HCT116 (cell line): ENCODE data around the gene RBM23. TPM values are rescaled to one million over a fixed set of nuclear protein-coding genes. Genes with fewer than 3 reads are reported as not detected.
A peak's percentile ranks its signal among the peaks of the same experiment; 100 is the strongest.

Experiments used
- ATAC-seq: fragments of 200-7000 bp; cut with Tn5 transposase; 2 replicates; pipeline ENCODE4 v1.9.1; 2020; ENCODE audit warnings: mild to moderate bottlenecking, moderate library complexity
- BruUV-seq: library from RNA; stranded (reverse); fragments of 400-500 nt; replicated peaks from 2 replicates; lab custom pipeline; 2021; lab: Mats Ljungman, UMichigan
- CTCF ChIA-PET: fragments of 300-600 bp; sonication (Branson Sonifier 250); formaldehyde crosslinking; loops from one replicate; lab custom pipeline; 2021; ENCODE audit warnings: antibody characterized with exemption; lab: Charles Lee
- POLR2A ChIA-PET: fragments of 300-600, 350-600 bp; sonication (Branson Sonifier 250); formaldehyde crosslinking; loops from one replicate; lab custom pipeline; 2021; ENCODE audit warnings: antibody characterized with exemption; lab: Charles Lee
- RAD21 ChIA-PET, 2 experiments: fragments of 300-600 bp; sonication (Branson Sonifier 250); formaldehyde crosslinking; loops; one replicate each; lab custom pipeline; 2023; ENCODE audit warnings: low total read pairs in 2 of 2; ENCODE audit not compliant: uncharacterized antibody in 2 of 2, unreplicated experiment in 2 of 2, low non-redundant PET in 1 of 2; lab: Charles Lee
- DNase-seq: peaks from one replicate; pipeline ENCODE4 v3.0.0-alpha.2; 2010; ENCODE audit warnings: low read depth, low spot score
- H2AFZ ChIP-seq: fragments of 200-600 bp; shearing (Covaris generic), sonication (generic); 2 replicates; pipeline ENCODE4 v1.6.1; 2017; ENCODE audit warnings: low read depth, mixed run types, mixed read lengths, antibody characterized with exemption, low read length; ENCODE audit not compliant: poor library complexity, severe bottlenecking
- H3K27ac ChIP-seq: 2 replicates; pipeline ENCODE4 v1.5.1; 2012; ENCODE audit warnings: low read depth, low read length
- H3K27me3 ChIP-seq: fragments of 200-600 bp; sonication (generic); 2 replicates; pipeline ENCODE4 v1.6.1; 2016; ENCODE audit warnings: mixed run types, low read length, mixed read lengths; ENCODE audit not compliant: insufficient read depth
- H3K36me3 ChIP-seq, 2 experiments: fragments of 200-500 bp in 1 of 2; fragments of 200-600 bp in 1 of 2; sonication (Bioruptor generic) in 1 of 2; sonication (generic) in 1 of 2; 2 replicates each; pipeline versions ENCODE4 v1.5.1 to v1.6.1; 2014 to 2016; ENCODE audit warnings: low read length in 2 of 2, inconsistent platforms in 1 of 2, mixed read lengths in 1 of 2, mixed run types in 1 of 2; ENCODE audit not compliant: insufficient read depth in 2 of 2, control insufficient read depth in 1 of 2
- H3K4me1 ChIP-seq, 2 experiments: fragments of 200-600 bp in 1 of 2; sonication (generic) in 1 of 2; 2 replicates each; pipeline versions ENCODE4 v1.5.1 to v1.6.1; 2012 to 2017; ENCODE audit warnings: low read length in 2 of 2, inconsistent platforms in 1 of 2, mild to moderate bottlenecking in 1 of 2, mixed read lengths in 1 of 2, mixed run types in 1 of 2, moderate library complexity in 1 of 2; ENCODE audit not compliant: insufficient read depth in 2 of 2, control insufficient read depth in 1 of 2
- H3K4me2 ChIP-seq: fragments of 200-600 bp; sonication (generic); 2 replicates; pipeline ENCODE4 v1.6.1; 2017; ENCODE audit warnings: mixed run types, low read length, mixed read lengths
- H3K4me3 ChIP-seq, 2 experiments: fragments of 200-600 bp in 1 of 2; sonication (generic) in 1 of 2; replicated peaks in 1 of 2; 2 replicates each; pipeline ENCODE4 v1.5.1; 2011 to 2016; ENCODE audit warnings: low read length in 2 of 2, control low read depth in 1 of 2, low read depth in 1 of 2, mild to moderate bottlenecking in 1 of 2, mixed read lengths in 1 of 2, mixed run types in 1 of 2
- H3K79me2 ChIP-seq: fragments of 200-600 bp; sonication (generic); 2 replicates; pipeline ENCODE4 v1.6.1; 2017; ENCODE audit warnings: mild to moderate bottlenecking, mixed run types, low read length, moderate library complexity, mixed read lengths; ENCODE audit not compliant: insufficient read depth
- H3K9ac ChIP-seq: fragments of 200-600 bp; sonication (generic); 2 replicates; pipeline ENCODE4 v1.6.1; 2016; ENCODE audit warnings: low read length, mixed read lengths
- H3K9me2 ChIP-seq: fragments of 200-600 bp; sonication (generic), shearing (Covaris generic); 2 replicates; pipeline ENCODE4 v1.6.1; 2017; ENCODE audit warnings: mixed run types, mild to moderate bottlenecking, moderate library complexity; ENCODE audit not compliant: insufficient read depth
- H3K9me3 ChIP-seq, 2 experiments: fragments of 200-500 bp in 1 of 2; fragments of 200-600 bp in 1 of 2; sonication (Bioruptor generic) in 1 of 2; sonication (generic) in 1 of 2; 2 replicates each; pipeline ENCODE4 v1.6.1; 2014 to 2017; ENCODE audit warnings: low read length in 2 of 2, mixed read lengths in 2 of 2, inconsistent platforms in 1 of 2, low read depth in 1 of 2, mild to moderate bottlenecking in 1 of 2, mixed run types in 1 of 2, moderate library complexity in 1 of 2; ENCODE audit not compliant: control insufficient read depth in 1 of 2, insufficient read depth in 1 of 2
- H4K20me1 ChIP-seq: fragments of 200-600 bp; sonication (generic), shearing (Covaris generic); 2 replicates; pipeline ENCODE4 v1.6.1; 2017; ENCODE audit warnings: mixed run types, mild to moderate bottlenecking, moderate library complexity; ENCODE audit not compliant: insufficient read depth
- CEBPB ChIP-seq: IDR thresholded peaks from 2 replicates; pipeline ENCODE4 v1.6.1; 2012; ENCODE audit warnings: low read depth
- ELF1 ChIP-seq: IDR thresholded peaks from 2 replicates; pipeline ENCODE4 v1.6.1; 2012; ENCODE audit warnings: low read depth, borderline replicate concordance
- EZH2 ChIP-seq: fragments of 200-600 bp; sonication (generic); IDR thresholded peaks from 2 replicates; pipeline ENCODE4 v1.6.1; 2017; ENCODE audit warnings: antibody characterized with exemption, mixed run types
- EZH2phosphoT487 ChIP-seq: fragments of 200-600 bp; IDR thresholded peaks from 2 replicates; pipeline ENCODE4 v1.6.1; 2018; ENCODE audit warnings: antibody characterized with exemption, borderline replicate concordance
- POLR2A ChIP-seq: IDR thresholded peaks from 2 replicates; pipeline ENCODE4 v1.7.0; 2011; ENCODE audit warnings: borderline replicate concordance; ENCODE audit not compliant: insufficient read depth, insufficient read length; ENCODE audit errors: extremely low read depth
- RAD21 ChIP-seq: IDR thresholded peaks from 2 replicates; pipeline ENCODE4 v1.6.1; 2012; ENCODE audit warnings: low read depth, mild to moderate bottlenecking
- SP1 ChIP-seq: IDR thresholded peaks from 2 replicates; pipeline ENCODE4 v1.6.1; 2012; ENCODE audit warnings: low read depth
- TCF7L2 ChIP-seq: IDR thresholded peaks from 2 replicates; pipeline ENCODE4 v1.7.0; 2011; ENCODE audit warnings: borderline replicate concordance, inconsistent platforms; ENCODE audit not compliant: insufficient read depth, insufficient read length; ENCODE audit errors: extremely low read depth
- YY1 ChIP-seq: IDR thresholded peaks from 2 replicates; pipeline ENCODE4 v1.6.1; 2011; ENCODE audit warnings: low read length, low read depth, moderate library complexity, mild to moderate bottlenecking; ENCODE audit not compliant: insufficient replicate concordance; ENCODE audit errors: extremely low read depth
- intact Hi-C: fragments of 100-400 bp; cut with micrococcal nuclease; formaldehyde crosslinking; loops from 2 replicates; pipeline ENCODE4 v1.10.0; 2022
- total RNA-seq: library from RNA; stranded (reverse); gene quantifications from one replicate; pipeline ENCODE4 v1.2.1, GENCODE V29; 2021; ENCODE audit not compliant: unreplicated experiment
- TF ChIP-seq, protein P1 (sequence below): IDR thresholded peaks from 2 replicates; pipeline ENCODE4 v1.6.1; 2011; ENCODE audit warnings: mild to moderate bottlenecking, low read length, moderate library complexity; ENCODE audit not compliant: insufficient replicate concordance; ENCODE audit errors: extremely low read depth
- TF ChIP-seq, protein P2 (sequence below): IDR thresholded peaks from 2 replicates; pipeline ENCODE4 v1.6.1; 2012
- TF ChIP-seq, protein P3 (sequence below), 3 experiments: fragments of 200-600 bp in 1 of 3; sonication (generic) in 1 of 3; IDR thresholded peaks in 2 of 3; conservative IDR thresholded peaks in 1 of 3; 2 replicates each; pipeline ENCODE4 v1.5.1; 2012 to 2017; ENCODE audit warnings: low read depth in 2 of 3, low read length in 2 of 3, antibody characterized with exemption in 1 of 3, borderline replicate concordance in 1 of 3, control low read depth in 1 of 3, mild to moderate bottlenecking in 1 of 3, mixed read lengths in 1 of 3, mixed run types in 1 of 3, moderate library complexity in 1 of 3; ENCODE audit not compliant: insufficient read depth in 1 of 3

The RBM23 gene
- total RNA-seq, 1 experiment from 2014 or later: 67.2 TPM

DNA sequence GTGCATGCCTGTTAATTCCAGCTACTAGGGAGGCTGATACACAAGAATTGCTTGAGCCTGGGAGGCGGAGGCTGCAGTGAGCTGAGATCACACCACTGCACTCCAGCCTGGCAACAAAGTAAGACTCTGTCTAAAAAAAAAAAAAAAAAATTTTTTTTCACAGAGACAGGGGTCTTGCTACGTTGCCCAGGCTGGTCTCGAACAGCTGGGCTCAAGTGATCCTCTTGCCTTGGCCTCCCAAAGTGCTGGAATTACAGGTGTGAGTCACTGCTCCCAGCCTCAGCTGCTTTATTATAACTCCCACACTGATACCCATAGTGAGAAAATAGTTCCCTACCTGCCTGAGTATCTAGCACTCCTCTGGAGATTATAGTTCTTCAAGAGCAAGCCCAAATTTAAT lies 26.7 kb upstream of the RBM23 start:
- intact Hi-C loops: no loop called here
- Histone ChIP-seq H3K27me3 (no peaks in the 10 kb centered on the region), H3K9ac (no peak overlapping the region), H3K79me2 (no peaks in the 10 kb centered on the region), H3K4me2 (peak overlapping the region; percentile 32; the same call in 1 of the 2 replicates), H3K4me1 (peaks cover 7 to 12% of the 10 kb centered on the region in 2 experiments; a peak in 3 of 4 replicates), H3K4me3 (no peak overlapping the region), H2AFZ (no peak overlapping the region), H4K20me1 (no peaks in the 10 kb centered on the region), H3K36me3 (peaks cover 0 to 24% of the 10 kb centered on the region in 2 experiments; a peak in 2 of 4 replicates), H3K9me2 (no peaks in the 10 kb centered on the region), H3K27ac (no peak overlapping the region), H3K9me3 (no peaks in the 10 kb centered on the region)
- ATAC-seq: 0 out of 2 replicates have a peak, but pooled peaks have one; percentile 3
- CTCF ChIA-PET: interaction anchor here (1.0 to 1.5 kb wide), 2 partner anchors 12 to 41 kb away, joined by 3 read pairs; partner anchors contain the start of gene HAUS4
- TF ChIP-seq EZH2 (no peak), YY1 (no peak), SP1 (no peak), ELF1 (no peak), EZH2phosphoT487 (no peak), RAD21 (no peak), CEBPB (no peak), TCF7L2 (no peak), POLR2A (no peak)
- TF ChIP-seq, protein P1, sequence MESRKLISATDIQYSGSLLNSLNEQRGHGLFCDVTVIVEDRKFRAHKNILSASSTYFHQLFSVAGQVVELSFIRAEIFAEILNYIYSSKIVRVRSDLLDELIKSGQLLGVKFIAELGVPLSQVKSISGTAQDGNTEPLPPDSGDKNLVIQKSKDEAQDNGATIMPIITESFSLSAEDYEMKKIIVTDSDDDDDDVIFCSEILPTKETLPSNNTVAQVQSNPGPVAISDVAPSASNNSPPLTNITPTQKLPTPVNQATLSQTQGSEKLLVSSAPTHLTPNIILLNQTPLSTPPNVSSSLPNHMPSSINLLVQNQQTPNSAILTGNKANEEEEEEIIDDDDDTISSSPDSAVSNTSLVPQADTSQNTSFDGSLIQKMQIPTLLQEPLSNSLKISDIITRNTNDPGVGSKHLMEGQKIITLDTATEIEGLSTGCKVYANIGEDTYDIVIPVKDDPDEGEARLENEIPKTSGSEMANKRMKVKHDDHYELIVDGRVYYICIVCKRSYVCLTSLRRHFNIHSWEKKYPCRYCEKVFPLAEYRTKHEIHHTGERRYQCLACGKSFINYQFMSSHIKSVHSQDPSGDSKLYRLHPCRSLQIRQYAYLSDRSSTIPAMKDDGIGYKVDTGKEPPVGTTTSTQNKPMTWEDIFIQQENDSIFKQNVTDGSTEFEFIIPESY: no peak
- TF ChIP-seq, protein P2, sequence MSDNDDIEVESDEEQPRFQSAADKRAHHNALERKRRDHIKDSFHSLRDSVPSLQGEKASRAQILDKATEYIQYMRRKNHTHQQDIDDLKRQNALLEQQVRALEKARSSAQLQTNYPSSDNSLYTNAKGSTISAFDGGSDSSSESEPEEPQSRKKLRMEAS: no peak
- TF ChIP-seq, protein P3, sequence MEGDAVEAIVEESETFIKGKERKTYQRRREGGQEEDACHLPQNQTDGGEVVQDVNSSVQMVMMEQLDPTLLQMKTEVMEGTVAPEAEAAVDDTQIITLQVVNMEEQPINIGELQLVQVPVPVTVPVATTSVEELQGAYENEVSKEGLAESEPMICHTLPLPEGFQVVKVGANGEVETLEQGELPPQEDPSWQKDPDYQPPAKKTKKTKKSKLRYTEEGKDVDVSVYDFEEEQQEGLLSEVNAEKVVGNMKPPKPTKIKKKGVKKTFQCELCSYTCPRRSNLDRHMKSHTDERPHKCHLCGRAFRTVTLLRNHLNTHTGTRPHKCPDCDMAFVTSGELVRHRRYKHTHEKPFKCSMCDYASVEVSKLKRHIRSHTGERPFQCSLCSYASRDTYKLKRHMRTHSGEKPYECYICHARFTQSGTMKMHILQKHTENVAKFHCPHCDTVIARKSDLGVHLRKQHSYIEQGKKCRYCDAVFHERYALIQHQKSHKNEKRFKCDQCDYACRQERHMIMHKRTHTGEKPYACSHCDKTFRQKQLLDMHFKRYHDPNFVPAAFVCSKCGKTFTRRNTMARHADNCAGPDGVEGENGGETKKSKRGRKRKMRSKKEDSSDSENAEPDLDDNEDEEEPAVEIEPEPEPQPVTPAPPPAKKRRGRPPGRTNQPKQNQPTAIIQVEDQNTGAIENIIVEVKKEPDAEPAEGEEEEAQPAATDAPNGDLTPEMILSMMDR (IDR thresholded peaks at IDR 0.05 in 2 of 3, conservative IDR thresholded peaks at IDR 0.05 in 1 of 3; ENCODE audit: borderline replicate concordance in 1 of 3, insufficient read depth in 1 of 3, low read depth in 2 of 3, low read length in 2 of 3): no peak
- RAD21 ChIA-PET: no interaction called here
- POLR2A ChIA-PET: no interaction called here
- DNase-seq: no peak
- BruUV-seq: no TSS peak
